Mesendoderm (in vitro differentiated cells): ENCODE results near the gene CD19.
A peak's percentile ranks its signal among the peaks of the same experiment; 100 is the strongest.
"Not testable (repeated sequence)": the region's sequence is repeated elsewhere in the genome, so short reads cannot be mapped to it uniquely, and the experiment has no call there.

Experiments used
- DNase-seq: peaks from one replicate; pipeline ENCODE4 v3.0.0; 2013
- H2AK5ac ChIP-seq: 2 replicates; pipeline ENCODE4 v1.6.1; 2013; ENCODE audit warnings: low read length, inconsistent platforms
- H2BK120ac ChIP-seq: 2 replicates; pipeline ENCODE4 v1.6.1; 2013; ENCODE audit warnings: low read depth, mild to moderate bottlenecking, low read length, moderate library complexity, mixed read lengths
- H2BK15ac ChIP-seq: replicated peaks from 2 replicates; pipeline ENCODE4 v1.6.1; 2013; ENCODE audit warnings: low read depth, mild to moderate bottlenecking, moderate library complexity
- H2BK5ac ChIP-seq: 2 replicates; pipeline ENCODE4 v1.6.1; 2013; ENCODE audit warnings: low read length, inconsistent platforms
- H3K18ac ChIP-seq: 2 replicates; pipeline ENCODE4 v1.6.1; 2013; ENCODE audit warnings: mild to moderate bottlenecking, low read length, mixed read lengths
- H3K23ac ChIP-seq: one replicate; pipeline ENCODE4 v1.6.1; 2013; ENCODE audit warnings: low read length
- H3K27ac ChIP-seq: 2 replicates; pipeline ENCODE4 v1.5.1; 2013; ENCODE audit warnings: low read depth, mild to moderate bottlenecking, inconsistent platforms, low read length, moderate library complexity
- H3K27me3 ChIP-seq: 2 replicates; pipeline ENCODE4 v1.6.1; 2013; ENCODE audit warnings: low read length, control low read depth, mild to moderate bottlenecking, inconsistent platforms; ENCODE audit not compliant: insufficient read depth, poor library complexity
- H3K36me3 ChIP-seq: 2 replicates; pipeline ENCODE4 v1.6.1; 2013; ENCODE audit warnings: low read length, inconsistent platforms; ENCODE audit not compliant: control insufficient read depth, insufficient read depth
- H3K4ac ChIP-seq: one replicate; pipeline ENCODE4 v1.6.1; 2013; ENCODE audit warnings: low read depth, mild to moderate bottlenecking, low read length, moderate library complexity
- H3K4me1 ChIP-seq: 2 replicates; pipeline ENCODE4 v1.6.1; 2013; ENCODE audit warnings: low read depth, low read length, inconsistent platforms; ENCODE audit not compliant: control insufficient read depth
- H3K4me2 ChIP-seq: 2 replicates; pipeline ENCODE4 v1.6.1; 2013; ENCODE audit warnings: low read length
- H3K4me3 ChIP-seq: 2 replicates; pipeline ENCODE4 v1.5.1; 2013; ENCODE audit warnings: mild to moderate bottlenecking, low read length
- H3K56ac ChIP-seq: one replicate; pipeline ENCODE4 v1.6.1; 2013; ENCODE audit warnings: low read length
- H3K79me1 ChIP-seq: 2 replicates; pipeline ENCODE4 v1.6.1; 2013; ENCODE audit warnings: low read length, inconsistent platforms
- H3K79me2 ChIP-seq: 2 replicates; pipeline ENCODE4 v1.6.1; 2013; ENCODE audit warnings: mild to moderate bottlenecking, low read length; ENCODE audit not compliant: control insufficient read depth, insufficient read depth
- H3K9ac ChIP-seq: 2 replicates; pipeline ENCODE4 v1.6.1; 2013; ENCODE audit warnings: low read length, inconsistent platforms
- H4K5ac ChIP-seq: one replicate; pipeline ENCODE4 v1.6.1; 2013; ENCODE audit warnings: low read length
- H4K8ac ChIP-seq: one replicate; pipeline ENCODE4 v1.6.1; 2013; ENCODE audit warnings: low read depth, mild to moderate bottlenecking, control low read depth, low read length, moderate library complexity
- WGBS: extraction: QIAGEN DNeasy Blood & Tissue Kit; methylation state at CpG from one replicate; pipeline ENCODE4 v1.1.7; 2013; ENCODE audit warnings: low lambda C conversion rate, missing lambda C conversion rate; ENCODE audit not compliant: insufficient coverage; ENCODE audit errors: extremely low coverage; 5-methylcytosine and 5-hydroxymethylcytosine counted together

CD19 gene

DNA sequence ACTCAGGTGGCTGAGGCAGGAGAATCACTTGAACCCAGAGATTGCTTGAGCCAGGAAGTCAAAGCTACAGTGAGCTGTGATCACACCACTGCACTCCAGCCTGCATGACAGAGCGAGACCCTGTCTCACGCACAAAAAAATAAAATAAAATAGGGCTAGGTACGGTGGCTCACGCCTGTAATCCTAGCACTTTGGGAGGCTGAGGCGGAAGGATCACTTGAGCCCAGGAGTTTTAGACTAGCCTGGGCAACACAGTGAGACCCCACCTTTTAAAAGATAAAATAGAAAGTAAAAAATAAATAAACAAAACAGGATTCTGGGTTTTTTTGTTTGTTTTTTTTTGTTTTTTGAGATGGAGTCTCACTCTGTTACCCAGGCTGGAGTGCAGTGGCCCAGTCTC is 41.4 kb upstream of the CD19 start:
- not testable (repeated sequence) for DNase-seq
- no CpG with 5 or more reads among the region's 5 CpGs for WGBS

DNA sequence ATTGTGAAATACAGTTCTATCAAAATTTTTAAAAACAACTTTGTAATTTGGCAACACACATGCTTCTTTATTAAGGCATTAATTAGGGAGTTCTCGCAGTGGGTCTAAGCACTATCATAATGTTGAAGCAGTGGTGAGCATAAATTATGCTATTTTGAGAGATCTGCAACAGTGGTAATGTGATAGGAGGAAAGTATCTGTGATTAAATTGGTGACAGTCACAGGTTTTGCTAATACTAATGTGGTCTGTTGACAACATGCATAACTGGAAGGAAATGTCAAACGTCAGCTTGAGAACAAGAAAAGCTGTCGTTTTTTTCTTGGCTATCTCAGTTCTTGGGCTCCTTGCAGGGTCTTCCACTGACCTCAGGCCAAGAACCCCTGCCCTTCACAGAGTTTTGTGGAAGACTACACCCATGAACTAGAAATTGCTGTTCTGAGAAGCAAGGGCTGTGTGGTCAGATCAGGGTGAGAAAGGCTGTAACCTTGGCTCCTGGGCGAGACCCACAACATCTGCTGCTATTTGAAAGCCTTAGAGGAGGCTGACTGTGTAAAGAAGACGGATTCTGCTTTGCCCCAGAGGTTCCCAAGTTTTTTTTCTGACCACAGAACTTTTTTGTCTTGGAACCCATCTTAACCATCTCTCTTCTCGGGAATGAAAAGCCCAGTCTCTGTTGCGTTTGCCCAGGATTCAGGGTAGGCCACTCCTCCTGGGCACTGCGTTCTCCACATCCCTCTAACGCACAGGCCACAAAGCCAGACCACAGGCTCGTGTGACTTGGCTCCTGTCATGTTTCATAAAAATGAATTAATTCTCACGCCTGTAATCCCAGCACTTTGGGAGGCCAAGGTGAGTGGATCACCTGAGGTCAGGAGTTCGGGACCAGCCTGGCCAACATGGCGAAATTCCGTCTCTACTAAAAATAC is 39.5 kb upstream of the CD19 start:
- Histone ChIP-seq H3K27ac (no peak overlapping the region), H3K27me3 (no peaks in the 10 kb centered on the region), H3K56ac (no peak overlapping the region), H3K18ac (no peak overlapping the region), H2BK15ac (no peak overlapping the region), H4K8ac (no peak overlapping the region), H3K79me1 (no peaks in the 10 kb centered on the region), H4K5ac (no peak overlapping the region), H3K4me1 (no peaks in the 10 kb centered on the region), H2AK5ac (no peak overlapping the region), H3K23ac (no peak overlapping the region), H3K79me2 (no peaks in the 10 kb centered on the region), H2BK5ac (no peak overlapping the region), H3K4ac (no peak overlapping the region), H3K4me3 (no peak overlapping the region), H3K4me2 (no peak overlapping the region), H3K36me3 (no peaks in the 10 kb centered on the region), H3K9ac (no peak overlapping the region), H2BK120ac (no peak overlapping the region)
- DNase-seq: no peak
- WGBS: no CpG with 5 or more reads among the region's 14 CpGs

More for the DNA sequence above, 41.4 kb upstream of the CD19 start:
- not testable (repeated sequence) for H4K5ac ChIP-seq, H3K23ac ChIP-seq, H3K9ac ChIP-seq, H2BK5ac ChIP-seq, H3K4me1 ChIP-seq, H2BK15ac ChIP-seq, H3K4ac ChIP-seq, H3K36me3 ChIP-seq, H3K27me3 ChIP-seq, H2AK5ac ChIP-seq, H3K56ac ChIP-seq, H3K27ac ChIP-seq, H3K79me2 ChIP-seq, H3K79me1 ChIP-seq, H3K18ac ChIP-seq, H3K4me2 ChIP-seq, H4K8ac ChIP-seq, H3K4me3 ChIP-seq, H2BK120ac ChIP-seq

DNA sequence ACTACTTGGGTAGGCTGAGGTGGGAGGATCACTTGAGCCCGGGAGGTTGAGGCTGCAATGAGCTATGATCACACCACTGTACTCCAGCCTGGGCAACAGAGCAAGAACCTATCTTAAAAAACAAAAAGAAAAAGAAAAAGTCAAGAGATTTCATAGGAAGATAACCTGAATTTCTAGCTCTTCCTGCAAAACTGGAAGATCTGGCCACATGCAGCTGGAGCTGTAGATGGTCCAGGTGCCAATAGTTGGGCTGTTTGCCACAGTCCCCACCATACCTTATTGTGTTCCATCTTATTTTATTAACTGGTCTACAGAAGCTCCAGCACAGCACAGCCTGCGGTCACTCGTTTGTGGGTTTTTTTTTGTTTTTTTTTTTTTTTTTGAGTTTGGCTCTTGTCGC is 38.5 kb upstream of the CD19 start:
- H3K79me1 ChIP-seq: no peaks in the 10 kb centered on the region
- H2BK120ac ChIP-seq: no peak overlapping the region
- H3K9ac ChIP-seq: no peak overlapping the region
- H4K8ac ChIP-seq: no peak overlapping the region
- no peak overlapping the region for H2BK5ac ChIP-seq
- no peak overlapping the region for H4K5ac ChIP-seq
- H3K4me1 ChIP-seq: no peaks in the 10 kb centered on the region
- H3K36me3 ChIP-seq: no peaks in the 10 kb centered on the region
- no peak overlapping the region for H3K4me3 ChIP-seq
- no peaks in the 10 kb centered on the region for H3K79me2 ChIP-seq
- WGBS: no CpG with 5 or more reads among the region's 4 CpGs
- H3K18ac ChIP-seq: no peak overlapping the region
- no peak overlapping the region for H3K4me2 ChIP-seq
- H2AK5ac ChIP-seq: no peak overlapping the region
- H3K4ac ChIP-seq: no peak overlapping the region
- no peak overlapping the region for H3K23ac ChIP-seq
- no peaks in the 10 kb centered on the region for H3K27me3 ChIP-seq
- no peak overlapping the region for H3K27ac ChIP-seq
- H2BK15ac ChIP-seq: no peak overlapping the region
- DNase-seq: no peak
- H3K56ac ChIP-seq: no peak overlapping the region

DNA sequence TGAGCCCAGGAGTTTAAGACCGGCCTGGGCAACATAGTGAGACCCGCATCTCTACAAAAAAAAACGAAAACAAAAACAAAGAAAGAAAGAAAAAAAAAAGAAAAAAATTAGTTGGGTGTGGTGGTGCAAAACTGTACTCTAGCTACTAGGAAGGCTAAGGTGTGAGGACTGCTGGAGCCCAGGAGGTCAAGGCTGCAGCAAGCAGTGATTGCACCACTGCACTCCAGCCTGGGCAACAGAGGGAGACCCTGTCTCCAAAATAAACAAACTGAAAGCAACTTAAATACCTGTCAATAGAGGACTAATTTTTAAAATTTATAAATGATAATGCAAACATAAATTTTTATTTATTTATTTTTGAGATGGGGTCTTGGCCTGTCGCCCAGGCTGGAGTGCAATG is 36.2 kb upstream of the CD19 start:
- H3K4me2 ChIP-seq: no peak overlapping the region
- H3K79me1 ChIP-seq: no peaks in the 10 kb centered on the region
- no CpG with 5 or more reads among the region's 4 CpGs for WGBS
- H3K4me3 ChIP-seq: no peak overlapping the region
- H3K23ac ChIP-seq: no peak overlapping the region
- no peak overlapping the region for H2BK15ac ChIP-seq
- DNase-seq: no peak
- H3K36me3 ChIP-seq: no peaks in the 10 kb centered on the region
- no peaks in the 10 kb centered on the region for H3K4me1 ChIP-seq
- H3K9ac ChIP-seq: no peak overlapping the region
- no peaks in the 10 kb centered on the region for H3K79me2 ChIP-seq
- no peak overlapping the region for H3K4ac ChIP-seq
- no peak overlapping the region for H4K8ac ChIP-seq
- H3K56ac ChIP-seq: no peak overlapping the region
- H3K27me3 ChIP-seq: no peaks in the 10 kb centered on the region
- no peak overlapping the region for H3K27ac ChIP-seq
- H2AK5ac ChIP-seq: no peak overlapping the region
- no peak overlapping the region for H2BK120ac ChIP-seq
- no peak overlapping the region for H3K18ac ChIP-seq
- no peak overlapping the region for H4K5ac ChIP-seq
- H2BK5ac ChIP-seq: no peak overlapping the region

DNA sequence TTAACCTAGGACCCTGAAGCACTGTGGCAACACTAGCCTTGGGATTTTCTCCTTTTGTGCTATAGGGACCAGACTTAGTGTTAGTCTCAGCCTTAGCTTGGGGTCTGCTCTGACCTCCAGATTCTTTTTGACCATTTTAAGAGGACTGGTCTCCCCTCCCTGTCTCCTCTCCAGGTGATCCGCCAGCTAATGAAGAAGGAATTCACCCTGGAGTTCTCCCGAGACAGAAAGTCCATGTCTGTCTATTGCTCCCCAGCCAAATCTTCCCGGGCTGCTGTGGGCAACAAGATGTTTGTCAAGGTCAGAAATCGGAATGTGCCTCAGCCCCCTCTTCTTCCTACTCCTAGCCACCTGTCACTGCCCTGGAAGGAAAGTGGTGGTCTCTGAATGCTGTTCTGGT is 33.9 kb upstream of the CD19 start:
- no peak overlapping the region for H3K9ac ChIP-seq
- no peak overlapping the region for H3K4me3 ChIP-seq
- no peak overlapping the region for H3K18ac ChIP-seq
- H3K27ac ChIP-seq: no peak overlapping the region
- H2BK120ac ChIP-seq: no peak overlapping the region
- H3K36me3 ChIP-seq: no peaks in the 10 kb centered on the region
- WGBS: no CpG with 5 or more reads among the region's 4 CpGs
- no peak overlapping the region for H3K56ac ChIP-seq
- no peaks in the 10 kb centered on the region for H3K4me1 ChIP-seq
- peak; percentile 53 for DNase-seq
- H3K79me1 ChIP-seq: no peaks in the 10 kb centered on the region
- no peak overlapping the region for H2BK5ac ChIP-seq
- no peaks in the 10 kb centered on the region for H3K27me3 ChIP-seq
- H4K5ac ChIP-seq: no peak overlapping the region
- H3K4ac ChIP-seq: no peak overlapping the region
- H2AK5ac ChIP-seq: no peak overlapping the region
- no peak overlapping the region for H2BK15ac ChIP-seq
- no peak overlapping the region for H3K4me2 ChIP-seq
- no peak overlapping the region for H3K23ac ChIP-seq
- no peaks in the 10 kb centered on the region for H3K79me2 ChIP-seq
- no peak overlapping the region for H4K8ac ChIP-seq

DNA sequence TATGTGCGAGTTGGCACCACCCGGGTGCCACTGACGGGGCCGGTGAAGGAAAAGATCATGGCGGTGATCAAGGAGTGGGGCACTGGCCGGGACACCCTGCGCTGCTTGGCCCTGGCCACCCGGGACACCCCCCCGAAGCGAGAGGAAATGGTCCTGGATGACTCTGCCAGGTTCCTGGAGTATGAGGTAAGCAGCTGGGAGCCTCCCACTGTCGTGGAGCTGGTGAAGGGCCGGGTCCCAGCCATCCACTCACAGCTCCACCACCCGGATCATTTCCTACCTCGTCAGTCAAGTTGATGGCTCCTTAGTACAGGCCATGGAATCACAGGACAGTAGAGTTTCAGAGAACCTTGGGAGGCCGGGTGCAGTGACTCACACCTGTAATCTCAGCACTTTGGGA is 33.5 kb upstream of the CD19 start:
- H2BK120ac ChIP-seq: no peak overlapping the region
- H3K79me1 ChIP-seq: no peaks in the 10 kb centered on the region
- no peak overlapping the region for H4K8ac ChIP-seq
- H3K4me3 ChIP-seq: no peak overlapping the region
- H2BK5ac ChIP-seq: no peak overlapping the region
- H4K5ac ChIP-seq: no peak overlapping the region
- no peak overlapping the region for H3K18ac ChIP-seq
- H3K4ac ChIP-seq: no peak overlapping the region
- H3K36me3 ChIP-seq: no peaks in the 10 kb centered on the region
- no peaks in the 10 kb centered on the region for H3K4me1 ChIP-seq
- no peaks in the 10 kb centered on the region for H3K79me2 ChIP-seq
- H2AK5ac ChIP-seq: no peak overlapping the region
- no peak overlapping the region for H3K9ac ChIP-seq
- no peak overlapping the region for H3K4me2 ChIP-seq
- no peak overlapping the region for H2BK15ac ChIP-seq
- no peak overlapping the region for H3K27ac ChIP-seq
- DNase-seq: peak; percentile 70
- H3K56ac ChIP-seq: no peak overlapping the region
- WGBS: no CpG with 5 or more reads among the region's 15 CpGs
- no peak overlapping the region for H3K23ac ChIP-seq
- H3K27me3 ChIP-seq: no peaks in the 10 kb centered on the region
